Ovary (tissue), 3 donors: ENCODE data around the gene FBXL22.

Source experiments
- EP300 ChIP-seq: sonication (generic); formaldehyde crosslinking; IDR thresholded peaks from one replicate; pipeline ENCODE4 v1.6.1; 2017; ENCODE audit warnings: antibody characterized with exemption
- POLR2A ChIP-seq: fragments of 450-650 bp; IDR thresholded peaks from one replicate; pipeline ENCODE4 v1.6.1; 2017; ENCODE audit warnings: antibody characterized with exemption, mild to moderate bottlenecking, moderate library complexity
- TF ChIP-seq, protein P1 (sequence below), 3 donors: fragments of 450-650 bp in 2 of 3; fragments of 200-600 bp in 1 of 3; IDR thresholded peaks; one replicate each; pipeline versions ENCODE4 v1.5.1 to v1.8.0; 2016 to 2022; ENCODE audit warnings: antibody characterized with exemption in 3 of 3, mild to moderate bottlenecking in 1 of 3
- donor health status: DM: no; HTN: no; CAD: no.

DNA sequence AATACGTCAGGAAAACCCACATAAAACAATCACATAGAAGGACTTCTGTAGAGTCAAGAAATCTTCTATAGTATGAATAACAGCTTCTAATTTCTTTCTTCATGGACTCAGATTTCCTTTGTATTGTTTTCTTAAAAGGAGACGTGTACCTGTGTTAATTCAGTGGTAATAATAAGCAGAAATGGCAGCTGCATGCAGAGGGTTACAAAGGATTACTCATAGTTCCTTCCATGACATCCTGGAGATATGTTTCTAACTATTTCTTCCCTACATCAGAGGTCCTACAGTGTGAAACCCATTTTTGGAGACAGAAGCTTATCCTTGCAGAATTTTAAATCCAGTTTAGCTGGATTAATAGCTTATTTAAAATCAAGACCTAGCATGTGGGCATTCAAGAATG lies 36.1 kb downstream of the FBXL22 start:
- TF ChIP-seq POLR2A (no peak), EP300 (no peak)
- TF ChIP-seq, protein P1, sequence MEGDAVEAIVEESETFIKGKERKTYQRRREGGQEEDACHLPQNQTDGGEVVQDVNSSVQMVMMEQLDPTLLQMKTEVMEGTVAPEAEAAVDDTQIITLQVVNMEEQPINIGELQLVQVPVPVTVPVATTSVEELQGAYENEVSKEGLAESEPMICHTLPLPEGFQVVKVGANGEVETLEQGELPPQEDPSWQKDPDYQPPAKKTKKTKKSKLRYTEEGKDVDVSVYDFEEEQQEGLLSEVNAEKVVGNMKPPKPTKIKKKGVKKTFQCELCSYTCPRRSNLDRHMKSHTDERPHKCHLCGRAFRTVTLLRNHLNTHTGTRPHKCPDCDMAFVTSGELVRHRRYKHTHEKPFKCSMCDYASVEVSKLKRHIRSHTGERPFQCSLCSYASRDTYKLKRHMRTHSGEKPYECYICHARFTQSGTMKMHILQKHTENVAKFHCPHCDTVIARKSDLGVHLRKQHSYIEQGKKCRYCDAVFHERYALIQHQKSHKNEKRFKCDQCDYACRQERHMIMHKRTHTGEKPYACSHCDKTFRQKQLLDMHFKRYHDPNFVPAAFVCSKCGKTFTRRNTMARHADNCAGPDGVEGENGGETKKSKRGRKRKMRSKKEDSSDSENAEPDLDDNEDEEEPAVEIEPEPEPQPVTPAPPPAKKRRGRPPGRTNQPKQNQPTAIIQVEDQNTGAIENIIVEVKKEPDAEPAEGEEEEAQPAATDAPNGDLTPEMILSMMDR (IDR thresholded peaks at IDR 0.05): no peak
